ENCODE results near the gene KRT4. TPM values are rescaled to one million over a fixed set of nuclear protein-coding genes. Genes with fewer than 3 reads are reported as not detected.

Gene KRT4
- total RNA-seq, 2 experiments from 2014 or later: not detected

GRCh38 chr12:52788192-52788875 lies 25.6 kb downstream of the KRT4 start:
- Histone ChIP-seq H3K4me1 (ENCODE audit: insufficient read depth, low read length) (peaks cover 7% of the 10 kb centered on the region), H3K36me3 (ENCODE audit: insufficient read depth, low read length) (no peaks in the 10 kb centered on the region), H3K9me3 (ENCODE audit: control insufficient read depth in 1 of 2, insufficient read depth in 1 of 2, low read length in 2 of 2) (no peaks in the 10 kb centered on the region), H3K27ac (ENCODE audit: low read depth in 1 of 2, low read length in 2 of 2) (no peak overlapping the region), H3K4me3 (ENCODE audit: low read length) (no peak overlapping the region), H3K27me3 (ENCODE audit: control insufficient read depth in 1 of 2, insufficient read depth in 2 of 2, low read length in 2 of 2) (peaks cover 5 to 24% of the 10 kb centered on the region in 2 experiments)
- H3K36me3 Mint-ChIP-seq (ENCODE audit: low read depth): no peaks in the 10 kb centered on the region
- H3K9me3 Mint-ChIP-seq: no peaks in the 10 kb centered on the region
- H3K27ac Mint-ChIP-seq: no peak overlapping the region
- DNase-seq (no peak), ATAC-seq (ENCODE audit: poor library complexity) (no peak)
- CTCF ChIA-PET: no interaction called here
- TF ChIP-seq CTCF (IDR thresholded peaks at IDR 0.05): no peak
- POLR2A ChIA-PET: no interaction called here
- H3K4me3 Mint-ChIP-seq: no peak overlapping the region
- intact Hi-C loops (cut with DNase I, micrococcal nuclease): no loop called here
- H3K4me1 Mint-ChIP-seq (ENCODE audit: low read depth): peaks cover 12% of the 10 kb centered on the region
- H3K27me3 Mint-ChIP-seq: peaks cover 53% of the 10 kb centered on the region

GRCh38 chr12:52787324-52788191 lies 26.4 kb downstream of the KRT4 start:
- intact Hi-C loops (cut with DNase I, micrococcal nuclease): no loop called here
- POLR2A ChIA-PET: no interaction called here
- no peaks in the 10 kb centered on the region for H3K36me3 Mint-ChIP-seq (ENCODE audit: low read depth)
- no peak overlapping the region for H3K4me3 Mint-ChIP-seq
- CTCF ChIA-PET: no interaction called here
- Histone ChIP-seq H3K27ac (ENCODE audit: low read depth in 1 of 2, low read length in 2 of 2) (no peak overlapping the region), H3K4me3 (ENCODE audit: low read length) (no peak overlapping the region), H3K36me3 (ENCODE audit: insufficient read depth, low read length) (no peaks in the 10 kb centered on the region), H3K4me1 (ENCODE audit: insufficient read depth, low read length) (peaks cover 7% of the 10 kb centered on the region), H3K27me3 (ENCODE audit: control insufficient read depth in 1 of 2, insufficient read depth in 2 of 2, low read length in 2 of 2) (peaks cover 5 to 24% of the 10 kb centered on the region in 2 experiments), H3K9me3 (ENCODE audit: control insufficient read depth in 1 of 2, insufficient read depth in 1 of 2, low read length in 2 of 2) (no peaks in the 10 kb centered on the region)
- DNase-seq (no peak), ATAC-seq (ENCODE audit: poor library complexity) (no peak)
- peaks cover 12% of the 10 kb centered on the region for H3K4me1 Mint-ChIP-seq (ENCODE audit: low read depth)
- peaks cover 53% of the 10 kb centered on the region for H3K27me3 Mint-ChIP-seq
- no peak overlapping the region for H3K27ac Mint-ChIP-seq
- no peaks in the 10 kb centered on the region for H3K9me3 Mint-ChIP-seq
- no peak for TF ChIP-seq CTCF (IDR thresholded peaks at IDR 0.05)

- intact Hi-C loops (cut with DNase I, micrococcal nuclease): no loop called here
- no peak overlapping the region for H3K4me3 Mint-ChIP-seq
- no peak overlapping the region for H3K27ac Mint-ChIP-seq
- POLR2A ChIA-PET: no interaction called here
- Histone ChIP-seq H3K4me3 (ENCODE audit: low read length) (no peak overlapping the region), H3K9me3 (ENCODE audit: control insufficient read depth in 1 of 2, insufficient read depth in 1 of 2, low read length in 2 of 2) (no peaks in the 10 kb centered on the region), H3K27me3 (ENCODE audit: control insufficient read depth in 1 of 2, insufficient read depth in 2 of 2, low read length in 2 of 2) (peaks cover 5 to 13% of the 10 kb centered on the region in 2 experiments), H3K27ac (ENCODE audit: low read depth in 1 of 2, low read length in 2 of 2) (no peak overlapping the region), H3K36me3 (ENCODE audit: insufficient read depth, low read length) (no peaks in the 10 kb centered on the region), H3K4me1 (ENCODE audit: insufficient read depth, low read length) (peaks cover 2% of the 10 kb centered on the region)
- peaks cover 4% of the 10 kb centered on the region for H3K4me1 Mint-ChIP-seq (ENCODE audit: low read depth)
- CTCF ChIA-PET: interaction anchor here (0.7 kb wide), 1 partner anchor 614 kb away, joined by 3 read pairs; no protein-coding TSS in a partner anchor
- no peak for DNase-seq
- peaks cover 44% of the 10 kb centered on the region for H3K27me3 Mint-ChIP-seq
- ATAC-seq (ENCODE audit: poor library complexity): no peak
- no peaks in the 10 kb centered on the region for H3K36me3 Mint-ChIP-seq (ENCODE audit: low read depth)
- no peaks in the 10 kb centered on the region for H3K9me3 Mint-ChIP-seq
- no peak for TF ChIP-seq CTCF (IDR thresholded peaks at IDR 0.05)
Observed at GRCh38 chr12:52784909-52785308, 29.0 kb downstream of the KRT4 start.
